Activated CD4-positive, alpha-beta T cell treated with anti-CD3 and anti-CD28 coated beads for 36 hours (primary cell): ENCODE results near the gene SHOX. TPM values are rescaled to one million over a fixed set of nuclear protein-coding genes. Genes with fewer than 3 reads are reported as not detected.
"Not testable (repeated sequence)": the region's sequence is repeated elsewhere in the genome, so short reads cannot be mapped to it uniquely, and the experiment has no call there.

Experiments used
- ATAC-seq: fragments of 200-7000 bp; cut with Tn5 transposase; one replicate; pipeline ENCODE4 v1.10.0; 2021; ENCODE audit warnings: mild to moderate bottlenecking, moderate library complexity
- CTCF ChIA-PET: fragments of 350-600 bp; sonication (Branson Sonifier 250); formaldehyde crosslinking; loops from one replicate; lab custom pipeline; 2021; ENCODE audit warnings: antibody characterized with exemption; lab: Charles Lee
- POLR2A ChIA-PET: fragments of 350-600 bp; sonication (Branson Sonifier 250); formaldehyde crosslinking; loops from one replicate; lab custom pipeline; 2021; ENCODE audit warnings: antibody characterized with exemption, inconsistent platforms; lab: Charles Lee
- DNase-seq: peaks from one replicate; pipeline ENCODE4 v3.0.0-alpha.2; 2020
- H3K27ac Mint-ChIP-seq: one replicate; pipeline ENCODE4 v1.8.0; 2021; ENCODE audit warnings: mixed read lengths
- H3K27me3 Mint-ChIP-seq: one replicate; pipeline ENCODE4 v1.8.0; 2021; ENCODE audit warnings: mixed read lengths
- H3K36me3 Mint-ChIP-seq: one replicate; pipeline ENCODE4 v1.8.0; 2021; ENCODE audit warnings: low read depth, mixed read lengths
- H3K4me1 Mint-ChIP-seq: one replicate; pipeline ENCODE4 v1.8.0; 2021; ENCODE audit warnings: mixed read lengths
- H3K4me3 Mint-ChIP-seq: one replicate; pipeline ENCODE4 v1.8.0; 2021; ENCODE audit warnings: mild to moderate bottlenecking, moderate library complexity, mixed read lengths
- H3K9me3 Mint-ChIP-seq: one replicate; pipeline ENCODE4 v1.8.0; 2021; ENCODE audit warnings: low read depth, mixed read lengths
- intact Hi-C, 2 experiments: fragments of 100-400 bp; cut with DNase I in 1 of 2; cut with micrococcal nuclease in 1 of 2; formaldehyde crosslinking; loops; one replicate each; pipeline versions ENCODE4 v1.14.2 to v1.15.1; 2022 to 2024; cut with DNase I, micrococcal nuclease
- total RNA-seq, 2 experiments: library from RNA; stranded (reverse); gene quantifications; one replicate each; pipeline ENCODE4 v1.2.3, GENCODE V29; 2021

The SHOX gene
- total RNA-seq, 2 experiments from 2014 or later, result not detected

- peaks cover 3% of the 10 kb centered on the region for H3K4me1 Mint-ChIP-seq
- no peak for DNase-seq
- H3K36me3 Mint-ChIP-seq, result no peaks in the 10 kb centered on the region
- ChIA-PET POLR2A (no interaction called here), CTCF (no interaction called here)
- H3K4me3 Mint-ChIP-seq, result no peak overlapping the region
- H3K27me3 Mint-ChIP-seq, result peaks cover 34% of the 10 kb centered on the region
- no peak overlapping the region for H3K27ac Mint-ChIP-seq
- no peak for ATAC-seq
- no peaks in the 10 kb centered on the region for H3K9me3 Mint-ChIP-seq
- intact Hi-C loops, result no loop called here
Observed at GRCh38 chrX:642436-643240, 12.0 kb downstream of the SHOX start.

- H3K4me3 Mint-ChIP-seq, result no peak overlapping the region
- CTCF ChIA-PET, result no interaction called here
- no peak overlapping the region for H3K27ac Mint-ChIP-seq
- intact Hi-C loops, result no loop called here
- DNase-seq (no peak), ATAC-seq (no peak)
- no peaks in the 10 kb centered on the region for H3K9me3 Mint-ChIP-seq
- peaks cover 28% of the 10 kb centered on the region for H3K27me3 Mint-ChIP-seq
- H3K36me3 Mint-ChIP-seq, result no peaks in the 10 kb centered on the region
- POLR2A ChIA-PET, result no interaction called here
- H3K4me1 Mint-ChIP-seq, result no peaks in the 10 kb centered on the region
Observed at GRCh38 chrX:643241-643595, 12.6 kb downstream of the SHOX start.

- ATAC-seq, result no peak
- POLR2A ChIA-PET, result no interaction called here
- Mint-ChIP-seq H3K4me1 (no peaks in the 10 kb centered on the region), H3K36me3 (no peaks in the 10 kb centered on the region), H3K27me3 (peaks cover 22% of the 10 kb centered on the region), H3K4me3 (no peak overlapping the region), H3K9me3 (no peaks in the 10 kb centered on the region), H3K27ac (no peak overlapping the region)
- intact Hi-C loops, result no loop called here
- CTCF ChIA-PET, result no interaction called here
- DNase-seq, result no peak
Observed at GRCh38 chrX:643911-644303, 13.3 kb downstream of the SHOX start.

GRCh38 chrX:644304-645281 is 14.0 kb downstream of the SHOX start:
- Mint-ChIP-seq H3K27me3 (peaks cover 17% of the 10 kb centered on the region), H3K27ac (no peak overlapping the region), H3K36me3 (no peaks in the 10 kb centered on the region), H3K4me1 (no peaks in the 10 kb centered on the region), H3K4me3 (no peak overlapping the region), H3K9me3 (no peaks in the 10 kb centered on the region)
- ATAC-seq, result no peak
- CTCF ChIA-PET, result no interaction called here
- DNase-seq, result no peak
- intact Hi-C loops, result no loop called here
- POLR2A ChIA-PET, result no interaction called here

- DNase-seq (no peak), ATAC-seq (no peak)
- ChIA-PET CTCF (no interaction called here), POLR2A (no interaction called here)
- Mint-ChIP-seq H3K4me1 (no peaks in the 10 kb centered on the region), H3K27ac (no peak overlapping the region), H3K9me3 (no peaks in the 10 kb centered on the region), H3K4me3 (no peak overlapping the region), H3K36me3 (no peaks in the 10 kb centered on the region), H3K27me3 (peaks cover 14% of the 10 kb centered on the region)
- intact Hi-C loops, result no loop called here
Observed at GRCh38 chrX:646228-646495, 15.6 kb downstream of the SHOX start.

GRCh38 chrX:646796-647195 is 16.2 kb downstream of the SHOX start:
- POLR2A ChIA-PET, result no interaction called here
- intact Hi-C loops, result no loop called here
- ATAC-seq (no peak), DNase-seq (no peak)
- Mint-ChIP-seq H3K9me3 (no peaks in the 10 kb centered on the region), H3K4me1 (no peaks in the 10 kb centered on the region), H3K36me3 (no peaks in the 10 kb centered on the region), H3K4me3 (no peak overlapping the region), H3K27ac (no peak overlapping the region), H3K27me3 (peaks cover 14% of the 10 kb centered on the region)
- CTCF ChIA-PET, result no interaction called here

- H3K27me3 Mint-ChIP-seq, result peaks cover 9% of the 10 kb centered on the region
- ChIA-PET POLR2A (no interaction called here), CTCF (no interaction called here)
- no peak overlapping the region for H3K27ac Mint-ChIP-seq
- H3K36me3 Mint-ChIP-seq, result no peaks in the 10 kb centered on the region
- no peaks in the 10 kb centered on the region for H3K9me3 Mint-ChIP-seq
- DNase-seq (no peak), ATAC-seq (no peak)
- intact Hi-C loops, result no loop called here
- no peaks in the 10 kb centered on the region for H3K4me1 Mint-ChIP-seq
- no peak overlapping the region for H3K4me3 Mint-ChIP-seq
Observed at GRCh38 chrX:649166-649565, 18.6 kb downstream of the SHOX start.

GRCh38 chrX:650324-650723 is 19.7 kb downstream of the SHOX start:
- CTCF ChIA-PET, result no interaction called here
- intact Hi-C loops, result no loop called here
- no peaks in the 10 kb centered on the region for H3K4me1 Mint-ChIP-seq
- ATAC-seq (no peak), DNase-seq (no peak)
- no peaks in the 10 kb centered on the region for H3K36me3 Mint-ChIP-seq
- no peak overlapping the region for H3K4me3 Mint-ChIP-seq
- H3K27me3 Mint-ChIP-seq, result peaks cover 4% of the 10 kb centered on the region
- H3K27ac Mint-ChIP-seq, result no peak overlapping the region
- POLR2A ChIA-PET, result no interaction called here
- H3K9me3 Mint-ChIP-seq, result no peaks in the 10 kb centered on the region

GRCh38 chrX:650811-651210 is 20.2 kb downstream of the SHOX start:
- Mint-ChIP-seq H3K27ac (no peak overlapping the region), H3K4me3 (no peak overlapping the region), H3K9me3 (no peaks in the 10 kb centered on the region), H3K4me1 (no peaks in the 10 kb centered on the region), H3K36me3 (no peaks in the 10 kb centered on the region), H3K27me3 (peaks cover 4% of the 10 kb centered on the region)
- CTCF ChIA-PET, result no interaction called here
- POLR2A ChIA-PET, result no interaction called here
- DNase-seq (no peak), ATAC-seq (no peak)
- intact Hi-C loops, result no loop called here

GRCh38 chrX:651922-652321 is 21.3 kb downstream of the SHOX start:
- H3K27ac Mint-ChIP-seq, H3K9me3 Mint-ChIP-seq, H3K36me3 Mint-ChIP-seq, H3K4me1 Mint-ChIP-seq, H3K27me3 Mint-ChIP-seq, H3K4me3 Mint-ChIP-seq, ATAC-seq, intact Hi-C loops, POLR2A ChIA-PET, DNase-seq, CTCF ChIA-PET: not testable (repeated sequence)

GRCh38 chrX:652341-652741 is 21.8 kb downstream of the SHOX start:
- Mint-ChIP-seq H3K36me3 (no peaks in the 10 kb centered on the region), H3K27me3 (no peaks in the 10 kb centered on the region), H3K4me1 (no peaks in the 10 kb centered on the region), H3K27ac (no peak overlapping the region), H3K4me3 (no peak overlapping the region), H3K9me3 (no peaks in the 10 kb centered on the region)
- intact Hi-C loops, result no loop called here
- no peak for ATAC-seq
- DNase-seq, result no peak
- CTCF ChIA-PET, result no interaction called here
- POLR2A ChIA-PET, result no interaction called here

GRCh38 chrX:653306-653705 is 22.7 kb downstream of the SHOX start:
- CTCF ChIA-PET, result no interaction called here
- Mint-ChIP-seq H3K36me3 (no peaks in the 10 kb centered on the region), H3K27ac (no peak overlapping the region), H3K27me3 (no peaks in the 10 kb centered on the region), H3K4me3 (no peak overlapping the region), H3K9me3 (no peaks in the 10 kb centered on the region), H3K4me1 (no peaks in the 10 kb centered on the region)
- DNase-seq (no peak), ATAC-seq (no peak)
- intact Hi-C loops, result no loop called here
- POLR2A ChIA-PET, result no interaction called here
